GM21576 (cell line): Measurements from ENCODE around the gene SCAF1.

Experiments
- ATAC-seq: cut with Tn5 transposase; IDR thresholded peaks from one replicate; pipeline ENCODE4 v1.9.1; 2021; ENCODE audit warnings: mild to moderate bottlenecking, moderate library complexity; ENCODE audit not compliant: unreplicated experiment

Gene SCAF1

DNA sequence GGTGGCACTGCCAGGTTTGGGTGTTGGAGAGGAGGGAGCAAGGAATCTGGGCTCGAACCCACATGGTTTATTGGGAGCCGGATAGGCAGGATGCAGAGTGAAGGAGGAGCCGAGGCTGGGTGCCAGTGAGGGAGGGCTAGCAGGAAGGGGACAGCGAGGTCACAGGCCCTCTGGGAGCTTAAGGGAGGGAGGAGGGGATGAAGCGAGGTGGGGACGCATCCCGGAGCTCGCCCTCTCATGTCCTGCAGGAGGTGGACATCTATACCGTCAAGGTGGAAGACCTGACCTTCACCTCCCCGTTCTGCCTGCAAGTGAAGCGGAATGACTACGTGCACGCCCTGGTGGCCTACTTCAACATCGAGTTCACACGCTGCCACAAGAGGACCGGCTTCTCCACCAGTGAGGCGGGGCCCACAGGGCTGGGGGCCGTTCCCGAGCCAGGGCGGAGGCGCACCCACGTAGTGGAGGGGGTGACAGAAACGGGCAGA, 43.9 kb downstream of the SCAF1 start:
- ATAC-seq: no peak

DNA sequence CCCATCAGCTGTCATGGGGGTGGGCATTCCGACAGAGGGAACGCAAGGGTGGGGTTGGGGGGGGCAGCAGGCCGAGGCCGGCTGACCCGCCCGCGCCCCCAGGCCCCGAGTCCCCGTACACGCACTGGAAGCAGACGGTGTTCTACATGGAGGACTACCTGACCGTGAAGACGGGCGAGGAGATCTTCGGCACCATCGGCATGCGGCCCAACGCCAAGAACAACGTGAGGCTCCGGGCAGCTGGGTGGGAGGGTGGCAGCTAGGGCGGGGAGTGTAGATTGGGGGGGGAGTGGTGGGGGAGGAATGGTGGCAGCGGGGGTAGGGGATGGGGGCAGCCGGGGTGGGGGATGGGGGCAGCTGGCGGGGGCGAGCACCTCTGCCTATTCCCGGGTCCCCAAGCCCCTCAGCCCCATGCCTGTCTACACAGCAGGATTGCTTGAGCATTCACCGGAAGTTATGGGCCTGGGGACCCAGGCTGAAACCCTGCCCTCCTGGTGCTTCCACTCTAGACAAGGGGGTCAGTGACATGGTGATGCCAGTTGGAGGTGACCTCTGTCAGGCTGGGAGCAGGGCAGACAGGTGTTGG, 44.6 kb downstream of the SCAF1 start:
- ATAC-seq: no peak

DNA sequence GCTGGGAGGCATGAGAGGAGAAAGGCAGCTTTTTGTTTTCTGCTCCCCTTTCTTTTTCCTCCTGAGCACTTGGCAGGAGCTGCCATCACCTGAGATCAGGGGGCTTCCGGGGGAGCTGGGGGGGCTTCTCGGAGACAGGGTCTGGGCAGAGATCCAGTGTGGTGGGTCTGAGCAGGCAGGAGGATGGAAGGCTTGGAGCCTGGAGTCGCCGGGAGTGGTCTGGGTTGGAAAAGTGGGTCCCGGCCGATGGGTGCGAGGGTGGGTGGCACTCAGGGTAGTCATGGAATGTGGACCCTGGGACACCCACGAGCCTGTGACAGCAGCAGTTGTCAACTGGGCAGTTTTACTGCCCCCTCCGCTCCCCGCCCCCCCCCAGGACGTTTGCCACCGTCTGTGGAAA, 45.1 kb downstream of the SCAF1 start:
- no peak for ATAC-seq

DNA sequence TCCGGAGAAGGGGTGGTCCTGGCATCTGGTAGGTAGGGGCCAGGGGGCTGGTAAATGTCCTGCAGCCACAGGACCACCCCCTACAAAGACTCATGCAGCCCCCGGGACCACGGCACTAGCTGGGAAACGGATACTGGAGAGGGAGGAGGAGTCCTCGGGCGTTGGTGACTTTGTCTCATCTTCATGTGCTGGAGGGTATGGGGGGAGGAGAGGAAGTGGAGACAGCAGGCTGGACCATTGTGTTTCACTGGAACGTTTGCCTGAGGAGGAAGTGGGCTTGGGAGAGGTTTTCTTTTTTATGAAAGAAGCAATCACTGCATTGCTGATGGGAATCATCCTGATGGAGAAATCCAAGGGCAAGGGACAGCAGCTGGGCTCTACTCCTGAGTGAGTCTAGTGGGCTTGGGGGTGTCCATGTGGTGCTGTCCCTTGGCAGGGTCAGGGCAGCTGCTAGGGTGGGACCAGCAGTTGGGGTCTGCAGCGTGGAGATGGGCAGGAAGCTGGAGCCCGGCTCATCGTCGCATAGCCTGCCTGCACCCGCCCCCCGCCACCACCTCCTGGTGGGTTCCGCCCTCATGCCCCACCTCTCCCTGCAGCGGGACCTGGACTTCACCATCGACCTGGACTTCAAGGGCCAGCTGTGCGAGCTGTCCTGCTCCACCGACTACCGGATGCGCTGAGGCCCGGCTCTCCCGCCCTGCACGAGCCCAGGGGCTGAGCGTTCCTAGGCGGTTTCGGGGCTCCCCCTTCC, 45.7 kb downstream of the SCAF1 start:
- ATAC-seq: no peak

DNA sequence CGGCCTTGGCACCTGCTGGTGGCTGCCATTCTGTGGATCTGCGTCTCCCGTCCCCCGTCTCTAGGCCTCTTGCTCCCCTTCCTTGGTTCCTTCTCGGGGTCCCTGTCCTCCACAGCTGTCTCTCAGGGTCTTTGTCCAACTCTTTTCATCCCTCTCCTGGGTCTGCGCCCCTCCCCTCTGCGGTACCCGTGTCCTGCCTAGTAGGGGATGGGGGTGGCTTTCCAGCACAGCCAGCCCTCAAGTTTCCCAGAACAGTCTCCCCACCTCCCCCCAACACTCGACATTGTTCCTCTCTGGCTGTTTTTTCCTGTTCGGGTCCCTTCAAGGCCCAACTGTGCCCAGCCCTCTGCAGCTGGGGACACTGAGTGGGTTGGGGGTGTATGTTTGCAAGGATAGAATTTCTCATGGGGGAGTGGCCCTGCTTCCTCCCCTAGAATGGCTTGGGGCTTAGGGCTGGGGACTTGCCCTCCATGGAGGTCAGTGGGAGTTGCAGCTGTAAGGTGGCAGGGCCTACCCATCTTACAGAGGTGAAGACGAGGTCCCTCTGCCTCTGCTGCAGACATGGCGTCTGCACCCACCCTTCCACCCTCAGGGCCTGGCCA, 46.6 kb downstream of the SCAF1 start:
- no peak for ATAC-seq

DNA sequence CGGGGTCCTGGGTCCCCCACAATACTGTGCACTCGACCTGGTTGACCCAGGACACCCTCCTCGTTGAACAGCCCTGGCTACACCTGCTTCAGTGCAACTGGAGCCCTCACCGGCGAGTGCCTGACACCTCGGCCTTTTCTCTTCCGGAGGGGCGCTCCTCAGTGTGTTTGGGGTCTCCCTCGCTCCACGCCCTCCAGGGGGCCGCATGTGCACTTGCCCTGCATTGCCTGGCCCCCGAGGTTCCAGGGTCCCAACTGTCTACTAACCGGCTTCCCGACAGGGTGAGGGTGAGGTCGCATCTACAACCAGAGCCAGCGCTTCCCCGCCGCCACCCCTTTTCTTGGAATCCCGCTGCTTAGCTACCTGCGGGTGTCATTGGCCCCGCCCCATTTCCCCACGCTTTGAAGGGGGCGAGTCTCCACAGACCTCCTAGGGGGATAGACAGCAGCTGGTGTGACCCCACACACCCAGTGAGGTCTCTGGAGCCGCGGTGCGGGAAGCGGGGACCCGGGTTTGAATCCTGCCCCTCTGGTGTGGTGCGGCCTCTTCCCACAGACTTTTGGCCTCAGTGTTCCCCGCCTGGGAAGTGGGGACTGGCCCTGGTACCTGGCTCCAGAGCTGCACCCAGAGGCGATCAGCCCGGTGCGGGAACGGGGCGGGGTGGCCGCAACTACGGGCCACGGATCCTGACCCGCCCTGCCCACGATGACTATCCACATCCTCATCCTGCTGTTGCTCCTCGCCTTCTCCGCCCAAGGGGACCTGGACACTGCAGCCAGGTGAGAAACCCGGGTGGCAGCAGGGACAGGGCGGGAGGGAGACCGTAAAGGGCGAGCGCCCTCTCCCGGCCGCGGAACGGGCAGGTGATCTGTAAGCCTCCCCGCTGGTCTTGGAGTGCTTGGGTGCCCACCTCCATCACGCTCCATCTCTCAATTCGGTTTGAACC, 47.4 kb downstream of the SCAF1 start, which contains the start of gene ADM5:
ADM5 (plus strand) TSS at position 462 of the 946 bp plus-strand sequence; CDS start at position 706, 244 bp downstream.
- ATAC-seq: no peak

DNA sequence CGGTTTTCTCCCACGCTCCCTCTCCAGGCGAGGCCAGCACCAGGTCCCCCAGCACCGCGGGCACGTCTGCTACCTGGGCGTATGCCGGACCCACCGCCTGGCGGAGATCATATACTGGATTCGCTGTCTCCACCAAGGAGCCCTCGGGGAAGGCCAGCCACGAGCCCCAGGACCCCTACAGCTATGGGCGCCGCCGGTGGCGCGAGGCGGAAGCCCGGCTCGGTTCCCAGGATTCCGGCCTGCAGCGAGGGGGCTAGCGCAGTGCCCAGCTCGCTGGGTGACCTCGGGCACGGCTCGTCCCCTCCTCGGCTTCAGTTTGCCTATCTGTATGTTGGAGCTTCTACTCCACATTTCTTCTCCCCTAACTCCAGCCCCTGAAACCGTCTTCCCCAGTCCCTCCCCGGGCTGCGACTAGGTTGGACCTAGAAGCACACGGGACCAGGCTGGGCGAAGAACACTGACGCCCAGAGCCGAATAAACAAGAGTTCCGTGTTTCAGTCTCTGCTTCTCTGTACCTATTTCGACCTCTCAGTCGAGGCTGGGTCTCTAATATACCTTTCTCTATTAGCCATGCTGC, 48.2 kb downstream of the SCAF1 start:
- ATAC-seq: no peak

DNA sequence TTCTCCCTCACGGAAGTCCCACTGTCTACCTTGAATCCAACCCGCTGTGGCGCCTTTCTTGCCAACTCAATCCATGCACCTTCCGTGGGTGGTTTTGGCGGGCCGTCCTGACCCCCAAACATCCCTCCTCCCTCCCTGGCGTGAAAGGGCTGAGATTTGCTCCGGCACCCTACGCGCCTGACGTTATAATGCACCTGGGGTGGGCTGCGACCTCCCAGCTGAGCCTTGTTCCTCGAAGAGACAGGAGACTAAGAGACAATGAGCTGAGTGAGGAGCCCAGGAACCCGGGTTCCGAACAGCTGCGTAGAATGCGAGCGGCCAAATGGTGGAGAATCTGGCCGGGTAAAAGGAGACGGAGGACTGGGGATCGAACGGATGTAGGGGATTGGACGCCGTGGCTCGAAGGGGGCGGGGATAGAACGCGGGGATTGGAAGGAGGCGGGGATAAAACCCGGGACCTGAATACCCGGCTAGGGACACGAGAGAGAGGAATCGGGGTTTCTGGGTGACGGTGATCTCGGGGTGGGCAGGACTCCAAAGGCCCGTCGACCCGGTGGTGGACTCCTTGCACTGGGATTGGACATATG, 48.7 kb downstream of the SCAF1 start, which contains the start of gene CPT1C:
CPT1C (plus strand) TSS at position 461 of the 587 bp plus-strand sequence. CDS start 1,137 bp downstream, outside the sequence.
- no peak for ATAC-seq

DNA sequence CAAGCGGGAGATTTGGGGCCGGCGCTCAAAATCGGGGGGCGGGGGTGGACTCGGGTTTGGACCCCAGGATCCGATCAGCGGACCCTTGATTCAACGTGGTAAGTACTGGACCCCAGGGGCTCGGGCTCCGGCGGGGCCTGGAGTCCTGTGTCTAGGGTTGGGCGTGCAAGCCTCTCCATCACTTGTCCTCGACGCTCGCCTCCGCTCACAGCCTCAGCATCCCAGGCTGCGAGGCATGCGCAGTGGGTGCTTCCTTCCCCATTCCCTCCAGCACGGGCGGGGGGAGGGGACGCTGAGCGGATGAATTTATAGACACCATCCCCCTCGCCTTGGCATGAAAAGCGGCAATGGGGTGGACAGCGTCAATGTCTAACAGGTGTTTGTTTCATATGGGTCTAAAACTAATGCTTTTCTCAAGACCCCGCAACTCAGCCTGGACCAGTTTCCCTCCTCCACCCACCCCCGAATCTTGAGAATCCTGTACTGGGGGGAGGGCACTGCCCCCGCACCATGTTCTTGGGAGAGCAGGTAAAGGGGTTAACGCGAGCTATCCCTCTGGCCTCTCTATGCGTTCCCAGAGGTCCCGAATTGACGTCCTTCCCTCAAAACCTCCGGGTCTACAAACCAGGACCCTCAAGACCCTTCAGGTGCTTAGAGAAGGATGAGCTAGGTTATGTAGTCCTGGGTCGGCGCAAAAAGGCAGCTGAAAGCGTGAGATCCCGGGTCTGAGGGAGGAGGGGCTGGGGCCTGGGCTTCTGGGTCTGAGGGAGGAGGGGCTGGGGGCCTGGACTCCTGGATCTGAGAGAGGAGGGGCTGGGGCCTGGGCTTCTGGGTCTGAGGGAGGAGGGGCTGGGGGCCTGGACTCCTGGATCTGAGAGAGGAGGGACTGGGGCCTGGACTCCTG, 49.5 kb downstream of the SCAF1 start:
- no peak for ATAC-seq

DNA sequence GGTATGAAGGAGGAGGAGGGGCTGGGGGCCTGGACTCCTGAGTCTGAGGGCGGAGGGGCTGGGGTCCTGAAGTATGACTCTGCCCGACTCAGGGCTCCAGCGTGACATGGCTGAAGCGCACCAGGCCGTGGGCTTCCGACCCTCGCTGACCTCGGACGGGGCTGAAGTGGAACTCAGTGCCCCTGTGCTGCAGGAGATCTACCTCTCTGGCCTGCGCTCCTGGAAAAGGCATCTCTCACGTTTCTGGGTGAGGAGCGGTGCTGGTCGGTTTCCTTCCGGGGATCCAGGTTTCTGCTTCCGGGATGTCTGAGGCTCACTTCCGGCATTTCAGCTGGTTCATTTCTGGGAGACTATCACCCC, 50.1 kb downstream of the SCAF1 start:
- ATAC-seq: no peak

DNA sequence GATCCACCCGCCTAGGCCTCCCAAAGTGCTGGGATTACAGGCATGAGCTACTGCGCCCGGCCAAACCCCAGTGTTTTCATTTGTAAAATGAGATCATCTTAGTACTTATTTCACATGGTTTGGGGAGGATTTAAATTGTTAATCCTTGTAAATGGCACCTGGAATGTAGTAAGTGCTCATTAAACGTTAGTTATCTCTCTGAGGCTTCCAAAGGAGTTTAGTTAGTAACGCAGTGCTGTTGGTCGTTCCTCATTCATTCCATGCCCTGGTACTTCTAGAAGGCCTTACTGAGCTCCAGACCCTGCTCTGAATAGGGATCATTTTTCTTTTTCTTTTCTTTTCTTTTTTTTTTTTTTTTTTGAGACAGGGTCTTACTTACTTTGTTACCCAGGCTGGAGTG, 54.1 kb downstream of the SCAF1 start:
- ATAC-seq: no peak

DNA sequence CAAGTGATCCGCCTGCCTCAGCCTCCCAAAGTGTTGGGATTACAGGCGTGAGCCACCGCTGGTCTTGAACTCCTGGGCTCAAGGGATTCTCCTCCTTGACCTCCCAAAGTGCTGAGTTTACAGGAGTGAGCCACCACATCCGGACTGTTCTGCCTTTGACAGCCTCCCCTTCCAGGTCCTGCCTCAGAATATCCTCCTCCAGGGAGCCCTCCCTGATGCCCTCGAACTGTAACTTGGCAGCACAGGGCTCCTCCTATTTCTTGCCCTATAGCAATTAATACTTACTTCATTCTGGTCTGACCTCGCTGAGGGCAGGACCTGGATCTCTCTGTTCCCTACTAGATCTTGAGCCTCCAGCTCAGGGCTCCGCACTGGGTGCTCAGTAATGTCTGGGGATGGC, 54.9 kb downstream of the SCAF1 start:
- no peak for ATAC-seq

DNA sequence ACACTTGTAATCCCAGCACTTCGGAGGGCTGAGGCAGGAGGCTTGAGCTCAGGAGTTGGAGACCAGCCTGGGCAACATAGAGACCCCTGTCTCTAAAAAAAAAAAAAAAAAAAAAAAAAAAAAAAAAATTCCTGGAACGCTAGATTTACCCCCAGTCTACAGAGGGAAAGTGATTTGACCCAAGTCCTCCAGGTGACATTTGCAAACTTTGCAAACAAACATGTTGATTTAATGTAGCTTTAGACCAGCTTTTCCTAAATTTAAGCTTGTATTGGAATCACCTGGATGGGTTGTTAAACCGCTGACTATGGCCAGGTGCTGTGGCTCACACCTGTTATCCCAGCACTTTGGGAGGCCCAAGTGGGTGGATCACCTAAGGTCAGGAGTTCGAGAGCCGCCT, 57.4 kb downstream of the SCAF1 start:
- ATAC-seq: no peak

DNA sequence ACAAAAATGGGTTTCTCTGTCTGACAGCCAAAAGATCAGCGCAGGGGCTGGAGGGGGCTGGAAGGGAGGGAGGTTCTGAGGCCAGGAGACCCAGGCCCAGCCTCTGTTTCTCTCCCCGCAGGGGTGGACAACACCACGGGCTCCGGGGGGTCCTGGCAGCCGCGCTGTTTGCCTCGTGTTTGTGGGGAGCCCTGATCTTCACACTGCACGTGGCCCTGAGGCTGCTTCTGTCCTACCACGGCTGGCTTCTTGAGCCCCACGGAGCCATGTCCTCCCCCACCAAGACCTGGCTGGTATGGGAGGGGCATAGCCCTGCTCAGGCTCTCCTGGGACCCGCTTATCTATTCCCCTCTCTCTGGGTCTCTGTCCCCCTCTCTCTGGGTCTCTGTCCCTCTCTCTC, 58.6 kb downstream of the SCAF1 start:
- ATAC-seq: no peak

DNA sequence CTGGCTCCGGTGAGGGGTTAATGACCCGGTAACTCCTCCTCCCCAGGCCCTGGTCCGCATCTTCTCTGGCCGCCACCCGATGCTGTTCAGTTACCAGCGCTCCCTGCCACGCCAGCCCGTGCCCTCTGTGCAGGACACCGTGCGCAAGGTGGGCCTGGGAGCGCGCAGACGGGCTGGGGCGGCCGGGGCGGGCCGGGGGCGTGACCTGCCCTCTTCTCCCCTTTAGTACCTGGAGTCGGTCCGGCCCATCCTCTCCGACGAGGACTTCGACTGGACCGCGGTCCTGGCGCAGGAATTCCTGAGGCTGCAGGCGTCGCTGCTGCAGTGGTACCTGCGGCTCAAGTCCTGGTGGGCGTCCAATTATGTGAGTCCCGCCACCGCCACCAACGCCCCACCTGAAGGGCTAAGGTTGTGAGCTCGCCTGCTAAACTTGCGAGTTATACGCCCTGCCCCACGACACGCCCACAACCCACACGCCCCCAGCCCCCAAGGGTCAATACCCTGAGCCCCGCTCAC, 59.3 kb downstream of the SCAF1 start:
- ATAC-seq: no peak

DNA sequence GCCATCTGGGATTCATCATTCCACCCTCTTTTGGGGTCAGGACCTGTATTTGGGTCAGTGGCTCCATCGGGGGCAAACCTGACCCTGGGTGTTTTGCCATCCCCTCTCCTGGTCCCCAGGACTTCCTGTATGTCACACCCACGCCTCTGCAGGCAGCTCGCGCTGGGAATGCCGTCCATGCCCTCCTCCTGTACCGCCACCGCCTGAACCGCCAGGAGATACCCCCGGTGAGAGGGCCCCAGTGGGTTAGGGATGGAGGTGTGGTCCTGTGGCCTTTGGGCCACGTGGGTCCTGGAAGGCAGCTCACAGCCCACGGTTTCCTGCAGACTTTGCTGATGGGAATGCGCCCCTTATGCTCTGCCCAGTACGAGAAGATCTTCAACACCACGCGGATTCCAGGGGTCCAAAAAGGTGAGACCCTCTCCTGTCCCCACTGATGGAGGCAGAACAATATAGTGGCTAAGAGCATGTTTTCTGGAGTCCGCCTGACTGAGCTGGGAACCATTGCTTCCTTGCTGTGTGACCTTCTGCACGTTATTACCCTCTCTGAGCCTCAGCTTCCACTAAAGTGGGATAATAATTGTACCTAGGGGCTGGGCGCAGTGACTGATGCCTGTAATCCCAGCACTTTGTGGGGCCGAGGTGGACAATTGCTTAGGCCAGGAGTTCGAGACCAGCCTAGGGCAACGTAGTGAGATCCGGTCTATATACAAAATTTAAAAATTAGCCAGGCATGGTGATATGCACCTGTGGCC, 63.1 kb downstream of the SCAF1 start:
- no peak for ATAC-seq

DNA sequence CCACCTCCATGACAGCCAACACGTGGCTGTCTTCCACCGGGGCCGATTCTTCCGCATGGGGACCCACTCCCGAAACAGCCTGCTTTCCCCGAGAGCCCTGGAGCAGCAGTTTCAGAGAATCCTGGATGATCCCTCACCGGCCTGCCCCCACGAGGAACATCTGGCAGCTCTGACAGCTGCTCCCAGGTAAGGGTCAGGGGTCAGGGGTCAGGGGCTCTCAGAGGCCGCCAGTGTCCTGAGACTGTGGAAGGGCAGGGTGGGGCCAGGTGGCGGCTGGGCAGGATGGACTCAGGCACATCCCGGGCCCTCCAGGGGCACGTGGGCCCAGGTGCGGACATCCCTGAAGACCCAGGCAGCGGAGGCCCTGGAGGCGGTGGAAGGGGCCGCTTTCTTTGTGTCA, 63.9 kb downstream of the SCAF1 start:
- ATAC-seq: no peak
